Parathyroid adenoma (tissue), 2 donors: ENCODE results near the gene RIPOR2.

ENCODE experiments used
- H2AFZ ChIP-seq: fragments of 300-600 bp; sonication (generic); one replicate; pipeline ENCODE4 v1.7.0; 2017; ENCODE audit warnings: antibody characterized with exemption, mild to moderate bottlenecking
- H3K27ac ChIP-seq: fragments of 300-600 bp; sonication (generic); one replicate; pipeline ENCODE4 v1.7.0; 2017
- H3K27me3 ChIP-seq: fragments of 300-600 bp; sonication (generic); one replicate; pipeline ENCODE4 v1.7.0; 2017; ENCODE audit warnings: low read length; ENCODE audit not compliant: control insufficient read depth, insufficient read depth
- H3K36me3 ChIP-seq: fragments of 300-600 bp; sonication (generic); one replicate; pipeline ENCODE4 v1.7.0; 2017; ENCODE audit warnings: low read length; ENCODE audit not compliant: control insufficient read depth, insufficient read depth
- H3K4me1 ChIP-seq: fragments of 300-600 bp; sonication (generic); one replicate; pipeline ENCODE4 v1.7.0; 2017; ENCODE audit warnings: control low read depth
- H3K4me2 ChIP-seq: fragments of 300-600 bp; sonication (generic); one replicate; pipeline ENCODE4 v1.7.0; 2017; ENCODE audit warnings: low read length
- H3K4me3 ChIP-seq: fragments of 300-600 bp; sonication (generic); one replicate; pipeline ENCODE4 v1.7.0; 2017; ENCODE audit warnings: low read depth, low read length
- H3K79me2 ChIP-seq: fragments of 300-600 bp; sonication (generic); one replicate; pipeline ENCODE4 v1.7.0; 2017; ENCODE audit warnings: control low read depth
- H3K9ac ChIP-seq: fragments of 300-600 bp; sonication (generic); one replicate; pipeline ENCODE4 v1.7.0; 2017; ENCODE audit warnings: mild to moderate bottlenecking
- H3K9me3 ChIP-seq: fragments of 300-600 bp; sonication (generic); one replicate; pipeline ENCODE4 v1.7.0; 2017; ENCODE audit warnings: low read length; ENCODE audit not compliant: control insufficient read depth
- TF ChIP-seq, protein P1 (sequence below): fragments of 300-600 bp; sonication (generic); IDR thresholded peaks from one replicate; pipeline ENCODE4 v1.7.0; 2017; ENCODE audit warnings: antibody characterized with exemption, mild to moderate bottlenecking
- donor health status: primary hyperparathyroidism.

RIPOR2 gene

DNA sequence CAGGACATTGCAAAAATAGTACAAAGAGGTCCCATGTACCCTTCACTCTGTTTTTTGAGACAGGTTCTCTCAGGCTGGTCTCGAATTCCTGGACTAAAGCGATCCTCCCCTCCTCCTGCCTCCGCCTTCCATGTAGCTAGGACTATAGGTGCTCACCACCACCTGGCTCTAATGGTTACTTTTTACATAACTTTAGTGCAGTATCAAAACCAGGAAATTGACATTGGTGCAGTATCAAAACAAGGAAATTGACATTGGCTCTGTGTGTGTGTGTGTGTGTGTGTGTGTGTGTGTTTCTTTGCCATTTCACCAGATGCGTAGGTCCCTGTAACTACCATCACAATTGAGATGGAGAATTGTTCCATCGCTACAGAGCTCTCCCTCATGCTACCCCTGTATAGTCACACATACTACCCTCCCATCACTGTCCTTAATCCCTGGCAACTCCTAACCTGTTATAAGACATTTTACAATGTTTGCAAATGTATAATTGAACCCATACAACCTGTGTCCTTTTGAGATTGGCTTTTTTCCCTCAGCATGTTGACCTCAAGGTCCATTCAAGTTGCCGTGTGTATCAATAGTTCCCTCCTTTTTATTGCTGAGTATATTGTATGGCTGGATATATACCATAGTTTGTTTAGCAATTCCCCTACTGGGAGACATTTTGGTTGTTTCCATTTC lies 28.3 kb upstream of the RIPOR2 start:
- no peaks in the 10 kb centered on the region for H3K79me2 ChIP-seq
- H3K4me1 ChIP-seq, result no peaks in the 10 kb centered on the region
- TF ChIP-seq, protein P1, sequence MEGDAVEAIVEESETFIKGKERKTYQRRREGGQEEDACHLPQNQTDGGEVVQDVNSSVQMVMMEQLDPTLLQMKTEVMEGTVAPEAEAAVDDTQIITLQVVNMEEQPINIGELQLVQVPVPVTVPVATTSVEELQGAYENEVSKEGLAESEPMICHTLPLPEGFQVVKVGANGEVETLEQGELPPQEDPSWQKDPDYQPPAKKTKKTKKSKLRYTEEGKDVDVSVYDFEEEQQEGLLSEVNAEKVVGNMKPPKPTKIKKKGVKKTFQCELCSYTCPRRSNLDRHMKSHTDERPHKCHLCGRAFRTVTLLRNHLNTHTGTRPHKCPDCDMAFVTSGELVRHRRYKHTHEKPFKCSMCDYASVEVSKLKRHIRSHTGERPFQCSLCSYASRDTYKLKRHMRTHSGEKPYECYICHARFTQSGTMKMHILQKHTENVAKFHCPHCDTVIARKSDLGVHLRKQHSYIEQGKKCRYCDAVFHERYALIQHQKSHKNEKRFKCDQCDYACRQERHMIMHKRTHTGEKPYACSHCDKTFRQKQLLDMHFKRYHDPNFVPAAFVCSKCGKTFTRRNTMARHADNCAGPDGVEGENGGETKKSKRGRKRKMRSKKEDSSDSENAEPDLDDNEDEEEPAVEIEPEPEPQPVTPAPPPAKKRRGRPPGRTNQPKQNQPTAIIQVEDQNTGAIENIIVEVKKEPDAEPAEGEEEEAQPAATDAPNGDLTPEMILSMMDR, result no peak

DNA sequence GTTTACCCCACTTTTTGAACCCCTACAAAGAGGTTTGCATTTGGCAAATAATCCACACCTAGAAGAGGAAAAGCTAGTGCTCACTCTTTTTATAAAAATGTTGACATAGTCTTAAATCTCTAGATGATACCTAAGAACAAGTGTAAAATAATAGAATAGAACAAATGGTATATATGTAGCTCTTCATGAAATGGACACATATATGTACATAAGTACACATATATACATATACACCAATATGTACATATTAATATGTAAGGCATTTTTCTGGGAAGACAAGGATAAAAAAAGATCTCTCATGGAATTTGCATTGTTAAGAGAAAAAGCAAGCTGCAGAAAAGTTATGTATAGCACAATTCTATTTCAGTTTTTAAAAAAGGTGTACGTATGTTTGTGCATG lies 27.6 kb upstream of the RIPOR2 start:
- H3K9me3 ChIP-seq, result no peaks in the 10 kb centered on the region
- H2AFZ ChIP-seq, result no peak overlapping the region
- no peak overlapping the region for H3K9ac ChIP-seq
- H3K36me3 ChIP-seq, result no peaks in the 10 kb centered on the region
- no peak overlapping the region for H3K27ac ChIP-seq
- no peaks in the 10 kb centered on the region for H3K79me2 ChIP-seq
- H3K27me3 ChIP-seq, result no peaks in the 10 kb centered on the region
- no peak overlapping the region for H3K4me3 ChIP-seq
- TF ChIP-seq, protein P1, result no peak
- no peaks in the 10 kb centered on the region for H3K4me1 ChIP-seq
- H3K4me2 ChIP-seq, result no peak overlapping the region

More for the DNA sequence above, 28.3 kb upstream of the RIPOR2 start:
- Histone ChIP-seq H3K4me3 (no peak overlapping the region), H3K9ac (no peak overlapping the region), H3K9me3 (no peaks in the 10 kb centered on the region), H2AFZ (no peak overlapping the region), H3K36me3 (no peaks in the 10 kb centered on the region), H3K27me3 (no peaks in the 10 kb centered on the region), H3K27ac (no peak overlapping the region), H3K4me2 (no peak overlapping the region)

DNA sequence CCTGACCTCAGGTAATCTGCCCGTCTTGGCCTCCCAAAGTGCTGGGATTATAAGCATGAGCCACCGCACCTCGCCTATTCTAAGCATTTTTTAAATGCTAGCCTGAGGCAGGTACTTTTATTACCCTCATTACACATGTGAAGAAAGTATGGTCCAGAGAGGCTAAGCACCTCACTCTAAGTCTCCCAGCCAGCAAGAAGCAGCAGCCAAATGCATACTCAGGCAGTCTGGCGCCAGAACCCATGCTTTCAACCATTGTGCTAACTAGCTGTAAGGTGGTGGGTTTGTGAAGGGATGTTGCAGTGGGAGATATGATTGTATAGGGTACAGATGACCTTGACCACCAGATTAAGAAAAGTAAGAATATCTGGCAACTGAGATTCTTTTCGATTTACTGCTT lies 26.1 kb upstream of the RIPOR2 start:
- no peak overlapping the region for H3K4me3 ChIP-seq
- H3K36me3 ChIP-seq, result no peaks in the 10 kb centered on the region
- no peak overlapping the region for H3K4me2 ChIP-seq
- no peaks in the 10 kb centered on the region for H3K27me3 ChIP-seq
- H3K4me1 ChIP-seq, result no peaks in the 10 kb centered on the region
- no peak overlapping the region for H3K9ac ChIP-seq
- TF ChIP-seq, protein P1, result no peak
- H2AFZ ChIP-seq, result no peak overlapping the region
- no peaks in the 10 kb centered on the region for H3K79me2 ChIP-seq
- H3K9me3 ChIP-seq, result no peaks in the 10 kb centered on the region
- H3K27ac ChIP-seq, result no peak overlapping the region

DNA sequence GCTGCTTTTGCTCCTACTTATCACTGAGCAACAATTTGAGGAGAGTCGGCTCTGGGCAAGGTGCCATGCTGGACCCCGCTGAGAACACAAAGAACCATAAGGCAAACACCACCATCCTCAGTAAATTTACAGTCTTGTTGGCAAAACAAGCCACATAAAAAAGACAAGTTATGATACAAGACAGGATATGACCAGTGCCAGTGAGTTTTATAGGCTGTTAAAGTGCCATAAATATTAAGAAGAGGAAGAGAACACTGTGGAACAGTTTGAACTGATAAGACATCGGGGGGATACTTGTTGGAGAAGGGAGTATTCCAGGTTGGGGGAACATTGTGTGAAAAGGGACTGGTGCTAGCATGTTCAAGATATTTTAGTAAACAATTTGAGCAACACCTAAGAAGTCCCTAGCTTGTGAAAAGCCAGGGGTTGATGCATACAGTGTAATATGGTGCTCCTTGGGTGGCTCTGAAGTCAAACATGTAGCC lies 25.3 kb upstream of the RIPOR2 start:
- Histone ChIP-seq H3K27me3 (no peaks in the 10 kb centered on the region), H3K27ac (no peak overlapping the region), H3K4me3 (no peak overlapping the region), H3K79me2 (no peaks in the 10 kb centered on the region), H3K36me3 (no peaks in the 10 kb centered on the region), H3K9ac (no peak overlapping the region), H3K4me2 (no peak overlapping the region), H3K4me1 (no peaks in the 10 kb centered on the region), H3K9me3 (no peaks in the 10 kb centered on the region), H2AFZ (no peak overlapping the region)
- TF ChIP-seq, protein P1, result no peak

DNA sequence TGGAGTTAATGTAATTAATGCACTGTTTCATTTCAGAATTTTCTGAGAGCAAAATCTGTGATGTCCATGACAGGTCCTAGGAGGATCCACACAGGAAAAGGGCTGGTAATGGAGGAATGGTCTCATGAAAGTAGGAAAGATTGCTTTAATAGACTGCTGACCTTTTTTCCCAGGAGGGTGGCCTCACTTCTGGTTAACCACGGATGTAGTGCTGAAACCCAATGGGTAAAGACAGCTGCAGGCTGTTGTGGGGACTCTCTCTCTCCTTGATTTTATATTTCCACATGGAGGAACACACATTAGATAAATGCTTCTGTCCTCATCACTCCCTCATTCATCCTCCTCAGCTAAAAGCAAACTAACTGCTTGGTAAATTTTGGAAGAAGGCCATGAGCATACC lies 23.6 kb upstream of the RIPOR2 start:
- Histone ChIP-seq H2AFZ (no peak overlapping the region), H3K36me3 (no peaks in the 10 kb centered on the region), H3K4me2 (no peak overlapping the region), H3K27ac (no peak overlapping the region), H3K4me1 (no peaks in the 10 kb centered on the region), H3K9ac (no peak overlapping the region), H3K9me3 (no peaks in the 10 kb centered on the region), H3K27me3 (no peaks in the 10 kb centered on the region), H3K79me2 (no peaks in the 10 kb centered on the region), H3K4me3 (no peak overlapping the region)
- TF ChIP-seq, protein P1, result no peak
